Hematopoietic multipotent progenitor cell treated with erythropoietin and hydrocortisone succinate and interleukin-3 and kit ligand, for 15 days (in vitro differentiated cells): ENCODE results near the gene TAS1R1.
"Not testable (repeated sequence)": the region's sequence is repeated elsewhere in the genome, so short reads cannot be mapped to it uniquely, and the experiment has no call there.

Experiments
- DNase-seq: peaks from one replicate; pipeline ENCODE4 v3.0.0-alpha.2; 2015; ENCODE audit warnings: low spot score

Gene TAS1R1

DNA sequence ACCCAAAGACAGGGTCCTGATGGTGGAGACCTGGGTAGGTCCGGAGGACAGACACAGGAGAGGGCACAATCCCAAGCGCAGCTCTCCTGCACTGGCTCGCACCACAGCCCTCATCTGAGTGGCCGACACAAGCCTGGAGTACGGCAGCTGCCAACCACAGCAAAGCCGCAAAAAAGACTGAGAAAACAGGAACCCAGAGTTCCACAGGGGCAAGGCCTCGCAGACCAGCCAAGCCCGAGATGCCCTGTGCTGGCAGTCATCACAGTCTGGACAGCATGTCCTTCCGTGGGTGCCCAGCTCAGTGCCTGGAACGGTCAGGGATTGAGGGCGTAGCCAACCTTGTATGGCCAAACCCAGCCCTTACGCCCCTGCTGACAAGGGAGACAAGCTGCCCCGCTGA, 36.1 kb downstream of the TAS1R1 start:
- no peak for DNase-seq

DNA sequence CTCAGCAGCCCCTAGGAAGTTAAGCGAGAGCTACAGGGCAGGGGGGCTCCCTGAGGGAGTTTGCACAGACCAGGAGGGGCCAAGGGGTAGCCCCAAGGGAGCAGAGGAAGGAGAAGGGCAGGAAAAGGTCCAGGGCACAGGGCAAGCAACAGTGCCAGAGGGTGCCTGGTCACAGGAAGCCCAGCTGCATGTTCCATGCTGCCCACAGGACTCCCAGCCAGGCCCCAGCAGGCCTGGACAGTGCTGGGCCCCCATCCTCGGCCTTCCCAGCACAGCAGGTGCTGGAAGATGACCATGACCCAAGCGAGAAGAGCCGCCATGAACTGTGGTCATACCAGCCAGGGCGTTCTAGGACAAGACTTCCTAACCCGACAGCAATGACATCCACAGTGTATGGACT, 36.5 kb downstream of the TAS1R1 start:
- no peak for DNase-seq

DNA sequence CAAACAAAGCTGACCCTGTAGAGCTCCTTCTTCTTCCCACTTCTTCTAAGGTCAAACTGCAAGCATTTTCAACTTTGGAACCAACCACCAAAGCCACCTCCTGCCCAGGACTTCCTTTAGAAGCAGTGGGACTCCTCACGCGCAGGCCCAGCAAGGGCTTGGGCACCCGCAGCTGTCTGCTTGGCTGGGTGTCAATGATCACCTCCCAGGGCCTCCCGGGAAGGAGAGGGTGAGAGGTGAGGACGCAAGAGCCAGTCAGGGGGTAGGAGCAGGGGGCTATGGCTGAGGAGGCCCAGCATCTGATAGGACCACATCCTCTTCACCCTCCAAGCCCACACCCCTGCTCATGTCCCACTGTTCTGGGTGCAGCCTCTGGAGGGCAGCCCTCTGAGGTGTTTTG, 37.3 kb downstream of the TAS1R1 start:
- DNase-seq = no peak

DNA sequence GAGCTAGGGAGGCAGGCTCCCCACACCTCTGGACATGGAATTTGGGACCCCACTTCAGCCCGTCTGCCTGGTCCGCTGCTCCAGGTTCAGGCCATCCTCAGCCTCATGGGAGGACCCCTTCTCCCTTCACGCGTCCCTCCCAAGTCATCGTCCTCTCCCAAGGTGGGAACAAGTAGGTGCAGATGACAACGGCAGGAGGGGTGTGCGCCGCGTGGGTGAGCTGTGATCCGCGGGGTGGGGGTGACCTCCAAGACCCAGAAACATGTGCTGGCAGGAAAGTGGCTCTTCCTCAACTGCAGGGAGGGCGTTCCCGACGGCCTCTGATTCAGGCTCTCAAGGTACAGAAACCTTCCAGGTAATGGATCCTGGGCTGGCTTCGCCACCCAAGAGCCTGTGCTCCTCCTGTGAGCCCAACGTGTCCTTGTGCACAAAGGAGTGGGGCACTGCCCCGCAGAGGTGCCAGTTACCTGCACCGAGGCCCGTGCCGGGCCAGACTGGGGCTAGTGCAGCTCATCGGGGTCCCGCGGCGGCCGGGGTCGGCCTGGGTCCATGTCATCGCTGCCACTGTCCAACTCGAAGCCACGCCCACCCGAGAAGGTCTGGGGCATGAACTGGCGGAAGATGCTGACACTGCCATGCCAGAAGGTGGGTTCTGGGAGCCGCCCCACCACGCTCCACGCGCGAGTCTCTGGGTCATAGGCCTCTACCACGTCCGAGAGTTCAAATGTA, 37.9 kb downstream of the TAS1R1 start:
- no peak for DNase-seq

DNA sequence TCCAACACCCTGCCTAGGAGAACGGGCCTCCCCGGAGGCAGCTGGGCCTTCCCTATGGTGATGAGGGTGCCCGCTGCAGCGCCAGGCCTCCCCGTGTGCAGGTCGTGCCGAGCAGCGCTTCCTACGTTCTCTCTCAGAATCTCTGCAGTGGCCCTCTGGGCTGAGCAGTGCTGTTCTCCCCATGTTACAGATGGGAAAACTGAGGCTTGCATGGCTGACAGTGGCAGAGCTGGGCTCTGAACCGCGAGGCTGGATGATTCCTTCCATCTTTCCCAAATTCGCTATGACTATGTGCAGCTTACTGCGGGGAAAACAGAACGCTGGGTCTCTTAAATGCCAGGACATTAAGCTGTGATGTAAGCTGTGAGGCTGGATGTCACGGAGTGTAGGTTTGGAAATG, 38.7 kb downstream of the TAS1R1 start:
- no peak for DNase-seq

DNA sequence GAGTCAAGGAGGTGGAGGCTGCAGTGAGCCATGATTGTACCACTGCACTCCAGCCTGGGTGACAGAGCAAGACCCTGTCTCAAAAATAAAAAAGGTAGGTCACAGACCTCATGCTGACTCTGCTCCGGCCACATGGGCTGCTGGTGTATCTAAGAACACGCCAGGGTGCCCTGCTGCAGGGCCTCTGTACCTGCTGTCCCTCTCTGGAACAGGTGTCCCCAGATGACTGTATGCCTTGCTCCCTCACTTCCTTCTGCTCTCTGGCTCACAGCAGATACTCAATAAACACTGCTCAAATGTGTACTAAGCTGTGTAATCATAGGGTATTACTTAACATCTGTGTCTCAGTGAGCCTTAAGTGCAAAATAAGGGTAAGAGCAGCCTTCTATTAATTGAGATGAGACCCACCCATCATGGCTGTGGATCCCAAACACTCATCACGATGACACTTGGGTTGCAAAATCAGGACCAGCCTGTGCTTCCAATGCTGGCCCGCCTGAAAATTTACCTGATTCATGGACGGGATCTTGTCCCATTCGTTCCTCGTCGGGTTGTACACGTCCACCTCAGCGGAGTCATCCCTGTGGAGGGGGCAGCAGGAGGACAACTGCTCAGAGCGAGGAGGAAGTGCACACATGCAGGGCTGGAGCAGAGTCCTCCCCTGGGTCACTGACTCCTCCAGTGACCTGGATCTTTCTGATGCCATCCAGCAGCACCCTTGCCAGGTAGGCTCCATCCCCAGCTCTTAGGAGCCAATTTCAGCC, 40.1 kb downstream of the TAS1R1 start:
- no peak for DNase-seq

DNA sequence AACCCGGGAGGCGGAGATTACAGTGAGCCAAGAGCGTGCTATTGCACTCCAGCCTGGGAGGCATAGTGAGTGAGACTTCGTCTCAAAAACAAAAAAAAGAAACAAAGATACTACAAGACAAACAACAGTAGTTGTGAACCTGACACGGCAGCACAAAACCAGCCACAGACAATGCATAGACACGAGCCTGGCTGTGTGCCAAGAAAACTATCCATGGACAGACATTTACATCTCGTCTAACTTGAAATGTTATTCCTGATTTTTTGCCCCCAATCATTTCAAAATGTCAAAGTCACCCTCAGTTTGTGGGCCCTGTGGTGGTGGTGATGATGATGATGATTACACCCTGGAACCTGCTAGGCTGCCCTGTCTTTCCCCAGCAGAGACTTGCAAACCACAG, 41.2 kb downstream of the TAS1R1 start:
- no peak for DNase-seq

DNA sequence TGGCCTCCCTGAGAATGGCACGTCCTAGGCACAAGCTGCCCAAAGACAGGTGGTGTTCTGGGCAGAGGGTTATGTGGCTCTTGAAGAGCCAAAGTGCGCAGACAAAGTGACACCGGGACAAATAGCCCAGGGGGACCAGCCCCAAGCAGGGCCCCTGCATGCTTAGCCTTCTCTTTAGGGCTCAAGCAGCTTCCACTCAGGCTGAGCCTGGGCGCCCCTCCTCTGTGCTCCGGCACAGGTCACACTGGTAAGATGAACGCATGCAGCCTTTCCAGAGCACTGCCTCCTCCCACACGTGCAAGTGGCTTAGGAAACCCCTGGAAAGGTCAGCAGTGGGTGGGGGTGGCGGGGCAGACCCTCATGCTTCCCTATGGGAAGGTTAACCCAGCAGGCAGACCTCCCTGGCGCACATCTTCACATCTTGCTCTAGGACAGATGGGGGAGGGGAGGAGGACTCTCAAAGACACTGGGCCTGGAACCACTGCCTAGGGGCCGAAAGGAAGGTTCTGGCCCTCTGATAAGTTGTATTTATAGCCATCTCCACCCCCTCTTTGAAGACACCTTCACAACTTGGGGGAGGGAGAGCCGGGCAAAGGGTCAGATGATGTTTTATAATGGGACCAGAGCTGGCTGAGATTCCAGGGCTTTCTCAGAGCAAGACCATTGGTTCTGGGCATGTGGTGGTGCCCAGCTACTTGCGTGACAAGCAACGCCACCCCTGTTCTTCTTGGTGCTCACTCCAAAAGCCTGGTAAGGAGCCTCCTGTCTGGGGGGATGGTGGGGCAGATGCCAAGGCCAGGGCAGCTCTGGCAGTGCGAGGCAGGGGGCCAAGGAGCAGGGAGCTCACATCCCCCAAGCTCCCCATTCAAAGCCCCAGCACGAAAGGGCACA, 42.0 kb downstream of the TAS1R1 start:
- no peak for DNase-seq

DNA sequence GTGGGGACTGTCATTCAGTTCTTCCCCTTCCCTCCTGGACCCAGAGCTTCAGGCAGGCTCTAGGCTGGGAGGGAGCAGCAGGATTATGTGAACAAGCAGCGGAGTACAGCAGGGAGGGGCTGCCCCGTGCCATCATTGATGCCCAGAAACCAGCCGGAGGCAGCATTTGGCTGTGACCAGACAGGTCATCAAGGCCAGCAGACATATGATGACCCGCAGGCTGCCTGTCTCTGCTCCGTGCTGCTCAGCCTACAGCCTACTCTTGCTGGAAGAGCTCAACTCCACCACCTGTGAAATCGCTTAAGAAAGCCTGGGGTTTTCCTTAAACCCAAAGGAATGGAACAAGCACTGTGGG, 42.6 kb downstream of the TAS1R1 start:
- no peak for DNase-seq

DNA sequence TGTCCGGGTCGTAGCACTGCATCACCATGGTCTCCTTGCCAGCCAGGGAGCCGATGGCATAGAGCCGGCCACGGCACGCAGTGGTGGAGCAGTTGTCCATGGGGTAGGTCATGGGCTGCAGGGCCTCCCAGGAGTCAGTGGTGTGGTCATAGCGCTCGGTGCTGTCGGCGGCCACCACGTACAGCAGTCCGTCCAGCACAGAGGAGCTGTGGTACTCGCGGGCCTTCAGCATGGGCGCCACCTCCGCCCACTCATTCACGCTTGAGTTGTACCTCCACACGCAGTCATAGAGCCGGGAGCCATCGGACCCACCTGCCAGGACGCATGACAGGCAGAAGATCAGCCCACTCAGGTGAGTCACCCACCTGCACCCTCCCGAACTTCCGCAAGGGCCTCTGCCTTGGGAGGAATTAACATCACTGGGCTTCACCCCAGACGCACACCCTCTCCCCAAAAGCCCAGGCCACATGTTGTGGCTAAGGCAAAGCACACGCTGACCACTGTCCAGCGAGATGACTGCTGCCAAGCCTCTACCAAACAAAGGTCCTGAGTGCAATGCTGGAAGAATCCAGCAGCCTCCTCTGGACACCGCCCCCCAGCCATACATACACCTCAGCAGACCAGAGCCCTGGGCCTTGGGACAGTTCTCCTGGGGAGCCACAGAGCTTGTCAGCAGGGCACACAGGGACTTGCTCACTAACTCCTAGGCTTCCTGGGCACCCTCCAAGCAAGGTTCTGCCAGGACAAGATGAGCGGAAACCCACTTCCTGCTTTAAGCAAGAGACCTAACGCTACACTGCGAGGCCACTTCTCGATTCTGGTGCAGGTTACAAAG, 44.3 kb downstream of the TAS1R1 start:
- DNase-seq = no peak

DNA sequence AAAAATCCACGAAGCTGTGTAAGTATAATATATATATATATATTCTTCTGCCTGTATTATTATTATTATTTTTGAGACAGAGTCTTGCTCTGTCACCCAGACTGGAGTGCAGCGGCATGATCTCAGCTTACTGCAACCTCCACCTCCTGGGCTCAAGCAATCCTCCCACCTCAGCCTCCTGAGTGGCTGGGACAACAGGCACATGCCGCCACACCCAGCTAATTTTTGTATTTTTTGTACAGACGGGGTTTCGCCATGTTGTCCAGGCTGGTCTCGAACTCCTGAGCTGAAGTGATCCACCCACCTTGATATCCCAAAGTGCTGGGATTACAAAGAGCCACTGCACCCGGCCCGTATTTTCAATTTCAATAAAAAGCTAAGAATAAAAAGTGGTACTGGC, 44.9 kb downstream of the TAS1R1 start:
- not testable (repeated sequence) for DNase-seq

DNA sequence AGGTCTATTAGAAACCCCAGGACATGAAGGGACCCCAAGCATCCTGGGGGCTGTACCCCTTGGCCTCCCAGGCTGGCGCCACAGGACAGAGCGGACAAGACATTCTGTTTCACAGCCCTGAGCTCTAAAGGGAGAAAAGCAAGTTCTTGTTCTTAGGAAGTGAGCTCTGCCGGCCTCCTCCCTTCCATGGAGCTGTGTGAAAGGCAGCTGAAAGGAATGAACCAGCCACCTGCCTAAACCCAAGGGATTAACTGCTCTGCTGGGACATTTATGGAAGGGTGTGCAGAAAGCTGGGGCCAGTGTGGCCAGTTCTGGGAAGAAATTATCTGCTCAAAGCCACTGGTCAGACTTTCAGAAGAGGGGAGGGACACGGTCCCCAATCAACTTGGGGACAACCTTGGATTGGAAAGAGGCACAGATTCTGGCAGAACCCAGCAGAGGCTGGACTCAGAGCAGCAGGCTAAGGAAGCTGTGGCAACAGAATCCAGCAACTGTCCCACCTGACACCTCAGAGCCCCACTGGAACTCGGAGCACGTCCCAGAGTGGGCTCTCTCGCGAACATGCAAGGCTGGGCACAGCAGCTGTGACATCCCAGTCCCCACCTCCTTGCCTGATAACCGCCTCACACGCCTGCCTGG, 45.4 kb downstream of the TAS1R1 start:
- DNase-seq = peak; percentile 39

DNA sequence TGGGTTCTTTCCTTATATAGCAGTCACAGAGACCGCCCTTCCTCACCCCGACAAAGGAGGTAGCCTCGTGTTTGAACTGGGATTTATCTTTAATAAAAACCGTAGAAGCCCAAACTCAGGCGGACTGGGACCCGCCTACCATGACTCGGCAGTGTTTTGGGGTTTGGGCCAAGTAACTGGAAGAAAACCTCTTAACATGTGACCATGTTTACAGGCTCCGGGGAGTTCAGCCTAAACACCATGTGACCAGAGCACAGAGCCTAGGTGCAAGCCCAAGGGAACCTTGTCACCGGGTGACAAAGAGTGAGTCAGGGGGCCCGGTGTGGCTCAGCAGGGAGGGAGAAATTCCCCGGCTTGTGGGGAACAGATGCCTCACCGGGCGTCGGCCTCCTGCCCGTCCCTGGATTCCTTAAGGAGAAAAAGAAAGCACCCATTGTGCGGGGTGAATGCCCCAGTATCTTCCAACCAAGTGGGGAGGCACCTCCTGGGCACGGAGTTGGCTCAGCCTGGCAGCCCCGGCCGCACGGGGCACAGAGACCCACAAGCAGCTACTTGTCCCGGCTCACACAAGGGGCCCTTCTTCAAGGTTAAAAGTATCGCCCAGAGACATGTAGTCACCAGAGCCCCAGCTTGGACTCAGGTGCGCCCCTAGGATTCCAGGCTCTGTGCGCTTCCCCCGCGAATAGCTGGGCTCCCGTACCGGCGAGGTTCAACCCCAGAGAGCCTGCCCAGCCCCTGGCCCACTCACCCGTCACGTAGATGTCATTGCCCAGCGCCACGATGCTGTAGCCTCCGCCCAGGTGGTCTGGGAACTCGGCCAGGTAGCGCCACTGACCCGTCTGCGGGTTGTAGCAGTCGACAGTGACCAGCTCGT, 46.2 kb downstream of the TAS1R1 start:
- peak; percentile 98 for DNase-seq

DNA sequence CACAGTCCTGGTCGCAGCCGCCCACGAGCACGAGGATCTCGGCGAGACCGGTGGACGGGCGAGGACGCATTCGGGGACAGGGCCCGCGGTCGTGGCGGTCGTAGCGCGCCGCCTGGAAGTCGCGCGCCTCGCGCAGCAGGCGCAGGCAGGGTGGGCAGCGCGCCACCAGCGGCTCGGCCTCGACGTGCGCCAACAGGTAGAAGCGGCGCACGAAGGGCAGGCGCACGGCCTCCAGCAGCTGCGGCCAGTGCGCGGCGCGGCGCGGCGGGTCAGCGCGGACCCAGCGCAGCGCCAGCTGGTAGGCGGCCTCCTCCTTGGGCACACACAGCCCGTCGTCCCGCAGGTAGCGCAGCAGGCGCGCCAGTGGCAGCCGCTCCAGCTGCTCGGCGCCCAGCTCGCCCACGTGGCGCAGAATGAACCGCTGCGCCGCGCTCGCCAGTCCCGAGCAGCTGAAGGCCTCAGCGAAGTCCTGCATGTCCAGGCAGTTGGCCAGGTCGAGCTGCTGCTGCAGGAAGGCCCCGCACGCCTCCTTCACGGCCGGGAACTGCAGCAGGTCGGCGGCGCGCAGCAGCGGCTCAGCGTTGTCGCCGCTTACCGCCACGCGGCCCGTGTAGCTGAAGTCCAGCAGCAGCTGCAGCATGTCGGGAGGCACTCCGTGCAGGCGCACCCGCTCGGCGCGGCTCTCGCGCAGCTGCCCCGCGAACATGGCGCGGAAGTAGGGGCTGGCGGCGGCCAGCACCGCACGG, 47.0 kb downstream of the TAS1R1 start:
- peak; percentile 54 for DNase-seq

DNA sequence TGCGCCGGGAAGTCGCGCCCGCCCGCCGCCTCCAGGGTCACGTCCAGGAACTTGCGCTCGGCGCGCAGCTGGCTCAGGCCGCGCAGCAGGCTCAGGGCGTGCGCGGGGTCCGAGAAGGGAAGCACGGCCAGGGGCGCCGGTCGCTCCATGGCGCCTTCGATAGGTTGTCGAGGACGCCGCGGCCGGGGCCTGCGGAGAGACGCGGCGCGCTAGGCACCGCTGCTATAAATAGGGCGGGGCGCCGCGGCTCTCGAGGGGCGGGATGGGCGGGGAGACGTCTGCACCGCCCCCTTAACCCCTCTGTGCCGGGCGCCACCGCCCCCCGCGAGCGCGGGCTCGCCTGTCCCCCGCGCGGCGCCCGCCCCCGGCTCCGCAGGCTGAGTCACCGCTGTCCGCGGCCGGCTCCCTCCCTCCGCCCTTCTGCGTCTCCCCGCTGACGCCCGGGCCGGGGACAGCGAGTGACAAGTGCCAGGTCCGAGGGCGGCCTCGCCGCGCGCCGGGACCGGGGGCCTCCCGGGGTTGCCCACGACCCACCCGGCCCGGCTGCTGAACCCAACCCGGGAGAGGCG, 47.6 kb downstream of the TAS1R1 start, which contains the start of gene KLHL21:
Gene KLHL21 (minus strand): TSS at position 201 of the 569 bp plus-strand sequence. CDS start 52 bp downstream, at position 149.
- DNase-seq = peak; percentile 93

DNA sequence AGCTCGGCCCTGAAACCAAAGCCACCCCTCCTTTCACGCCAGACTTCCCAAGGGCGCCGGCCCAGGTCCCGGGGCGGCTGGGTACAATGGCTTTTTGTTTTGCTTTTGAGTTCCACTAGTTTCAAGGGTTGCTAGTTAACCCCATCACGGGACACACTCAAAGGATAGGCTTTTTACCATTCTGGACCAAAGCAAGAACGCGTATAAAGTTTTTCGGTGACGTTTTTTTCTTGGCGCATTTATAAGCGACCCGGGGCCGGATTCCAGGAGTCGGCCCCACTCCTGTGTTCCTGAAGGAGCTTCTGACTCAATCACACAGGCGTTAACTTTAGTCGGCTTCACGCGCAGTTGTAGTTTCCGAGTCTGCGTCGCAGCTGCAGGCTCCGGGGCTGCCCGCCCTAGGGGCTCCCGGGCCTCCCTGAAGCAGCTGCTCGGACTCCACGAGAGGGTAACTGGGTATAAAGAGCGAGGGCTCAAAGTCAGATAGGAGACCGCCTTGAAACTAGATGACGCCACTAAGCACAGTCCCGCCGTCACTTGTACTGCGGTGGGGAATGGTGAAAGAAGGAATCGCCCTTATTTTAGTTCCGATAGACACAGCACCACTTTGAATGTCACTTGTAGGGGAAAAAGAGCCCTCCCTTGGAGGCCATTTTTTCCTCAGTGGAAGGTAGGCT, 48.3 kb downstream of the TAS1R1 start:
- DNase-seq = peak; percentile 66

DNA sequence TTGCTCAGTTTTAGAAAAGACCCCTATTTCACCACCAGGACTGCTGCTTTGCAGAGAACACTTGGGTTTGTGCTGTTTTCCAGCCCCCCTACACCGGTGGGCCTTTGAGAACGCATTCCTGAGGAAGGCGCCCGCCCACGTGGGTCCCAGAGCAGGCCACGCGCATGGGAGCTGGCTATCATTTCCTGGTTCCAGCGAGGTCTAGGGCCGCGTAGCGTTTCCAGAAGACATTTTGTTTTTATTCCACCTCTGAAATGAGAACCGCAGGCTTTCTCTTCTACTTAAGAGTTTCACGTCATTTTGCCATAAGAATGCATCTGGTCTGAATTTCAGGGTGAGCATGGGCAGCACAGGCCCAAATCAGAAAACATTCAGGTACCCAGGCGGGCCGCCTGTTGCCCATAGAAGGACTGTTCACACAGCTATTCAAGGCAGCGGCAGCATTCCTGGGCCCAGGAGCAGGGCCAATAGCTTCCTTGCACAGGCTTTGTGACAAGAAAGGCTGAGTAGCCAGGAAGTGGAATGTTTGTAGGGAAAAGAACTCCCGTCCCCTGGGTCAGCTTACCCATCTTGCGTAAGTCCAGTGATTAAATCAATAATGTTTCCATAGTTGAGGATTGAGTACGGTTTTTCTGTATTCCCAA, 48.9 kb downstream of the TAS1R1 start:
- no peak for DNase-seq
